ENCODE results near the gene GPC6.

GPC6 gene

GRCh38 chr13:93729383-93729782, 502.8 kb downstream of the GPC6 start:
- no peak for DNase-seq
- H3K27me3 Mint-ChIP-seq = no peaks in the 10 kb centered on the region
- H3K27ac Mint-ChIP-seq = no peak overlapping the region
- no peak for ATAC-seq
- H3K9me3 Mint-ChIP-seq = no peaks in the 10 kb centered on the region
- H3K4me1 Mint-ChIP-seq = no peaks in the 10 kb centered on the region
- no peak overlapping the region for H3K4me3 Mint-ChIP-seq
- H3K36me3 Mint-ChIP-seq (ENCODE audit: low read depth) = no peaks in the 10 kb centered on the region

- DNase-seq (no peak), ATAC-seq (no peak)
- Mint-ChIP-seq H3K4me3 (no peak overlapping the region), H3K36me3 (ENCODE audit: low read depth) (no peaks in the 10 kb centered on the region), H3K27ac (no peak overlapping the region), H3K27me3 (no peaks in the 10 kb centered on the region), H3K9me3 (no peaks in the 10 kb centered on the region), H3K4me1 (no peaks in the 10 kb centered on the region)
These were observed 504.2 kb downstream of the GPC6 start for GRCh38 chr13:93730780-93731179.

- no peaks in the 10 kb centered on the region for H3K4me1 Mint-ChIP-seq
- no peaks in the 10 kb centered on the region for H3K27me3 Mint-ChIP-seq
- no peak overlapping the region for H3K4me3 Mint-ChIP-seq
- H3K9me3 Mint-ChIP-seq = no peaks in the 10 kb centered on the region
- ATAC-seq = no peak
- no peaks in the 10 kb centered on the region for H3K36me3 Mint-ChIP-seq (ENCODE audit: low read depth)
- no peak overlapping the region for H3K27ac Mint-ChIP-seq
- DNase-seq = no peak
These were observed 505.6 kb downstream of the GPC6 start for GRCh38 chr13:93732186-93732585.

GRCh38 chr13:93736081-93736480, 509.5 kb downstream of the GPC6 start:
- Mint-ChIP-seq H3K36me3 (ENCODE audit: low read depth) (no peaks in the 10 kb centered on the region), H3K27me3 (no peaks in the 10 kb centered on the region), H3K4me1 (no peaks in the 10 kb centered on the region), H3K27ac (no peak overlapping the region), H3K9me3 (no peaks in the 10 kb centered on the region), H3K4me3 (no peak overlapping the region)
- ATAC-seq = no peak
- DNase-seq = no peak

GRCh38 chr13:93736909-93737308, 510.3 kb downstream of the GPC6 start:
- Mint-ChIP-seq H3K27me3 (no peaks in the 10 kb centered on the region), H3K9me3 (no peaks in the 10 kb centered on the region), H3K27ac (no peak overlapping the region), H3K4me1 (no peaks in the 10 kb centered on the region), H3K4me3 (no peak overlapping the region), H3K36me3 (ENCODE audit: low read depth) (no peaks in the 10 kb centered on the region)
- no peak for ATAC-seq
- no peak for DNase-seq

GRCh38 chr13:93740334-93740733, 513.7 kb downstream of the GPC6 start:
- DNase-seq (no peak), ATAC-seq (no peak)
- Mint-ChIP-seq H3K36me3 (ENCODE audit: low read depth) (no peaks in the 10 kb centered on the region), H3K27me3 (peaks cover 5% of the 10 kb centered on the region), H3K27ac (no peak overlapping the region), H3K9me3 (no peaks in the 10 kb centered on the region), H3K4me3 (no peak overlapping the region), H3K4me1 (no peaks in the 10 kb centered on the region)

GRCh38 chr13:93744033-93744432, 517.4 kb downstream of the GPC6 start:
- DNase-seq = no peak
- Mint-ChIP-seq H3K27me3 (peaks cover 7% of the 10 kb centered on the region), H3K36me3 (ENCODE audit: low read depth) (no peaks in the 10 kb centered on the region), H3K9me3 (no peaks in the 10 kb centered on the region), H3K4me1 (no peaks in the 10 kb centered on the region), H3K4me3 (no peak overlapping the region), H3K27ac (no peak overlapping the region)
- no peak for ATAC-seq

GRCh38 chr13:93744886-93745285, 518.3 kb downstream of the GPC6 start:
- Mint-ChIP-seq H3K4me3 (no peak overlapping the region), H3K9me3 (no peaks in the 10 kb centered on the region), H3K27me3 (peaks cover 7% of the 10 kb centered on the region), H3K36me3 (ENCODE audit: low read depth) (no peaks in the 10 kb centered on the region), H3K4me1 (no peaks in the 10 kb centered on the region), H3K27ac (no peak overlapping the region)
- DNase-seq = no peak
- ATAC-seq = no peak

GRCh38 chr13:93745884-93746283, 519.3 kb downstream of the GPC6 start:
- Mint-ChIP-seq H3K4me3 (no peak overlapping the region), H3K4me1 (no peaks in the 10 kb centered on the region), H3K36me3 (ENCODE audit: low read depth) (no peaks in the 10 kb centered on the region), H3K27ac (no peak overlapping the region), H3K27me3 (peaks cover 7% of the 10 kb centered on the region), H3K9me3 (no peaks in the 10 kb centered on the region)
- DNase-seq = no peak
- ATAC-seq = no peak

GRCh38 chr13:93746589-93746988, 520.0 kb downstream of the GPC6 start:
- Mint-ChIP-seq H3K4me1 (no peaks in the 10 kb centered on the region), H3K4me3 (no peak overlapping the region), H3K27me3 (peaks cover 7% of the 10 kb centered on the region), H3K36me3 (ENCODE audit: low read depth) (no peaks in the 10 kb centered on the region), H3K27ac (no peak overlapping the region), H3K9me3 (no peaks in the 10 kb centered on the region)
- ATAC-seq (no peak), DNase-seq (no peak)

GRCh38 chr13:93750676-93751075, 524.1 kb downstream of the GPC6 start:
- no peak for DNase-seq
- H3K4me3 Mint-ChIP-seq = no peak overlapping the region
- H3K4me1 Mint-ChIP-seq = no peaks in the 10 kb centered on the region
- peaks cover 2% of the 10 kb centered on the region for H3K27me3 Mint-ChIP-seq
- no peak overlapping the region for H3K27ac Mint-ChIP-seq
- no peaks in the 10 kb centered on the region for H3K36me3 Mint-ChIP-seq (ENCODE audit: low read depth)
- ATAC-seq = no peak
- no peaks in the 10 kb centered on the region for H3K9me3 Mint-ChIP-seq

- no peaks in the 10 kb centered on the region for H3K9me3 Mint-ChIP-seq
- H3K27ac Mint-ChIP-seq = no peak overlapping the region
- no peak overlapping the region for H3K4me3 Mint-ChIP-seq
- DNase-seq (no peak), ATAC-seq (peak; percentile 52)
- peaks cover 2% of the 10 kb centered on the region for H3K27me3 Mint-ChIP-seq
- H3K36me3 Mint-ChIP-seq (ENCODE audit: low read depth) = no peaks in the 10 kb centered on the region
- H3K4me1 Mint-ChIP-seq = no peaks in the 10 kb centered on the region
These were observed 524.5 kb downstream of the GPC6 start for GRCh38 chr13:93751117-93751516.

GRCh38 chr13:93752541-93752940, 525.9 kb downstream of the GPC6 start:
- ATAC-seq (no peak), DNase-seq (no peak)
- no peaks in the 10 kb centered on the region for H3K36me3 Mint-ChIP-seq (ENCODE audit: low read depth)
- no peak overlapping the region for H3K4me3 Mint-ChIP-seq
- H3K27ac Mint-ChIP-seq = no peak overlapping the region
- H3K27me3 Mint-ChIP-seq = peaks cover 2% of the 10 kb centered on the region
- H3K9me3 Mint-ChIP-seq = no peaks in the 10 kb centered on the region
- no peaks in the 10 kb centered on the region for H3K4me1 Mint-ChIP-seq

- DNase-seq (no peak), ATAC-seq (no peak)
- no peak overlapping the region for H3K4me3 Mint-ChIP-seq
- H3K9me3 Mint-ChIP-seq = no peaks in the 10 kb centered on the region
- no peaks in the 10 kb centered on the region for H3K27me3 Mint-ChIP-seq
- H3K27ac Mint-ChIP-seq = no peak overlapping the region
- H3K36me3 Mint-ChIP-seq (ENCODE audit: low read depth) = no peaks in the 10 kb centered on the region
- peaks cover 1% of the 10 kb centered on the region for H3K4me1 Mint-ChIP-seq
These were observed 527.0 kb downstream of the GPC6 start for GRCh38 chr13:93753639-93754038.

- Mint-ChIP-seq H3K27me3 (no peaks in the 10 kb centered on the region), H3K4me3 (no peak overlapping the region), H3K27ac (no peak overlapping the region), H3K36me3 (ENCODE audit: low read depth) (no peaks in the 10 kb centered on the region), H3K9me3 (no peaks in the 10 kb centered on the region), H3K4me1 (peaks cover 6% of the 10 kb centered on the region)
- DNase-seq (no peak), ATAC-seq (no peak)
These were observed 528.7 kb downstream of the GPC6 start for GRCh38 chr13:93755341-93755740.

- Mint-ChIP-seq H3K9me3 (no peaks in the 10 kb centered on the region), H3K27ac (no peak overlapping the region), H3K4me3 (no peak overlapping the region), H3K27me3 (peaks cover under 1% of the 10 kb centered on the region), H3K36me3 (ENCODE audit: low read depth) (no peaks in the 10 kb centered on the region), H3K4me1 (peaks cover 6% of the 10 kb centered on the region)
- no peak for ATAC-seq
- DNase-seq = no peak
These were observed 532.0 kb downstream of the GPC6 start for GRCh38 chr13:93758575-93758974.

Measured in activated naive CD8-positive, alpha-beta T cell treated with anti-CD3 and anti-CD28 coated beads, Interleukin-2, amount 50 U/mL, for 24 hours (primary cell).